AG04450 (cell line): ENCODE results near the gene C1orf52. TPM values are rescaled to one million over a fixed set of nuclear protein-coding genes. Genes with fewer than 3 reads are reported as not detected.
A peak's percentile ranks its signal among the peaks of the same experiment; 100 is the strongest.

Experiments used
- CTCF ChIA-PET: fragments of 300-600, 350-600 bp; formaldehyde crosslinking; extraction: SDS; loops from one replicate; lab custom pipeline; 2022; ENCODE audit warnings: antibody characterized with exemption, inconsistent platforms; lab: Charles Lee
- POLR2A ChIA-PET: fragments of 350-600 bp; formaldehyde crosslinking; extraction: SDS; loops from one replicate; lab custom pipeline; 2021; ENCODE audit warnings: antibody characterized with exemption, inconsistent platforms; lab: Yijun Ruan, JAX
- DNase-seq: peaks from one replicate; pipeline ENCODE4 v3.0.0-alpha.2; 2011; ENCODE audit warnings: low read depth, low spot score
- H3K27ac ChIP-seq: one replicate; pipeline ENCODE4 v1.5.1; 2012; ENCODE audit warnings: low read depth, low read length, control low read depth
- H3K27me3 ChIP-seq: one replicate; pipeline ENCODE4 v1.6.0; 2012; ENCODE audit warnings: low read length; ENCODE audit not compliant: control insufficient read depth, insufficient read depth
- H3K4me3 ChIP-seq: 2 replicates; pipeline ENCODE4 v1.5.1; 2011; ENCODE audit warnings: mild to moderate bottlenecking, low read depth, low read length, control low read depth
- H3K9me3 ChIP-seq: 2 replicates; pipeline ENCODE4 v1.5.1; 2012; ENCODE audit warnings: low read length; ENCODE audit not compliant: control insufficient read depth, insufficient read depth
- CTCF ChIP-seq: IDR thresholded peaks from 2 replicates; pipeline ENCODE4 v1.5.1; 2011; ENCODE audit warnings: low read depth, low read length, control low read depth, inconsistent platforms
- polyA plus RNA-seq: library from polyadenylated mRNA; depleted of rRNA; stranded (reverse); fragments of >200 nt; gene quantifications from 2 replicates; pipeline ENCODE4 v1.2.3, GENCODE V29; 2011

Gene C1orf52
- polyA plus RNA-seq, 1 experiment = 31.2 TPM

- H3K27me3 ChIP-seq = no peaks in the 10 kb centered on the region
- no peaks in the 10 kb centered on the region; the same call in 1 of the 2 replicates for H3K9me3 ChIP-seq
- ChIA-PET POLR2A (interaction anchor here (0.6 to 2.5 kb wide), 8 partner anchors 8 to 431 kb away, joined by 3 to 12 read pairs (median 5); partner anchors contain the start of gene ZNHIT6), CTCF (interaction anchor here (1.0 to 8.3 kb wide), 4 partner anchors 17 to 574 kb away, joined by 3 to 100 read pairs (median 4); partner anchors contain the start of gene C1orf52)
- TF ChIP-seq CTCF = no peak
- peak overlapping the region; percentile 92 for H3K27ac ChIP-seq
- DNase-seq = no peak
- H3K4me3 ChIP-seq = peak overlapping the region; percentile 73
Observed at GRCh38 chr1:85276978-85277639, 17.6 kb upstream of the C1orf52 start.

GRCh38 chr1:85276215-85276977 lies 16.9 kb upstream of the C1orf52 start, which contains the start of gene BCL10:
TSS of gene BCL10 (minus strand) at chr1:85276632. CDS start at chr1:85276352, 280 bp downstream.
- no peaks in the 10 kb centered on the region for H3K27me3 ChIP-seq
- POLR2A ChIA-PET = interaction anchor here (0.6 to 2.5 kb wide), 10 partner anchors 9 to 432 kb away, joined by 3 to 12 read pairs (median 4); partner anchors contain the start of gene ZNHIT6
- peak within 1 kb of the TSS; percentile 98 for H3K4me3 ChIP-seq
- DNase-seq = peak; percentile 94
- H3K27ac ChIP-seq = peak within 1 kb of the TSS; percentile 92
- no peak for TF ChIP-seq CTCF
- CTCF ChIA-PET = interaction anchor here (1.0 to 8.3 kb wide), 6 partner anchors 16 to 574 kb away, joined by 3 to 100 read pairs (median 5); partner anchors contain the start of gene C1orf52
- no peaks in the 10 kb centered on the region; the same call in 1 of the 2 replicates for H3K9me3 ChIP-seq

GRCh38 chr1:85275701-85276214 lies 16.3 kb upstream of the C1orf52 start:
- no peak for DNase-seq

GRCh38 chr1:85274969-85275453 lies 15.5 kb upstream of the C1orf52 start:
- TF ChIP-seq CTCF = no peak

More at GRCh38 chr1:85275701-85276214, 16.3 kb upstream of the C1orf52 start:
- Histone ChIP-seq H3K27me3 (no peaks in the 10 kb centered on the region), H3K9me3 (no peaks in the 10 kb centered on the region; the same call in 1 of the 2 replicates), H3K4me3 (peak overlapping the region; percentile 98), H3K27ac (peak overlapping the region; percentile 92)
- CTCF ChIA-PET = interaction anchor here (0.6 to 8.3 kb wide), 7 partner anchors 16 to 575 kb away, joined by 3 to 100 read pairs (median 3); partner anchors contain the start of gene C1orf52
- POLR2A ChIA-PET = interaction anchor here (0.8 to 2.5 kb wide), 5 partner anchors 10 to 433 kb away, joined by 3 to 11 read pairs (median 5); partner anchors contain the start of gene ZNHIT6
- no peak for TF ChIP-seq CTCF

More at GRCh38 chr1:85274969-85275453, 15.5 kb upstream of the C1orf52 start:
- H3K27ac ChIP-seq = no peak overlapping the region
- POLR2A ChIA-PET = no interaction called here
- no peak for DNase-seq
- H3K9me3 ChIP-seq = no peaks in the 10 kb centered on the region; the same call in 1 of the 2 replicates
- H3K4me3 ChIP-seq = peak overlapping the region; percentile 98
- no peaks in the 10 kb centered on the region for H3K27me3 ChIP-seq
- CTCF ChIA-PET = interaction anchor here (0.6 to 8.3 kb wide), 6 partner anchors 15 to 418 kb away, joined by 3 to 100 read pairs (median 5); partner anchors contain the start of gene C1orf52
